GM13977 (cell line): ENCODE data around the gene USP11.
A peak's percentile ranks its signal among the peaks of the same experiment; 100 is the strongest.

Experiments
- DNase-seq: peaks from one replicate; pipeline ENCODE4 v3.0.0; 2012; ENCODE audit warnings: low spot score
- in situ Hi-C: fragments of 300-500 bp; cut with MboI; formaldehyde crosslinking; loops from one replicate; pipeline ENCODE4 v1.12.0; 2022; ENCODE audit warnings: low sequenced_read_pairs, low pct_unique_long_range_greater_than_20kb, mixed read lengths, inconsistent platforms; ENCODE audit not compliant: unreplicated experiment
- TF ChIP-seq, protein P1 (sequence below): IDR thresholded peaks from 2 replicates; pipeline ENCODE4 v1.5.1; 2012; ENCODE audit warnings: mild to moderate bottlenecking, control low read depth; ENCODE audit not compliant: insufficient read depth; ENCODE audit errors: extremely low read depth, missing control alignments

The USP11 gene

DNA sequence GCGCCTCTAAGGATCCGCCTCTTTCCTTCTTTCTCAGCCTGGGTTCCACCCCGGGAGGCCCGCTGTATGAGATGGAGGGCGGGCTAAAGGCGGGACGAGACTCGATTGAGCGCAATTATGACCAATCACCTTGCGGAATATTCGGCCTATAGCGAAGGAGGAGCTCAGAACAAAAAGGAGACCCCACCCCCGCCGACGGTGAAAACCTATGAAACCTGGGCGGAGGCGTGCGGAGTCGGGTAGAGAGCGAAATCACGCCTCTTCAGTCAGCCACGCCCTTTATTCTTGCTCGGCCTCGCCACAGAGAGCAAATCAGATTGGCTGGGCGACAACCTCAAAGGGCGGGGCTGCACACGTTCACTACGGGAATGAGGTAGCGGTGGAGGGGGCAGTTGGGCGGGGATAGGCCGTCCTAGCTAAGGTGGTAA lies 14.9 kb upstream of the USP11 start:
- in situ Hi-C loops = no loop called here
- TF ChIP-seq, protein P1, sequence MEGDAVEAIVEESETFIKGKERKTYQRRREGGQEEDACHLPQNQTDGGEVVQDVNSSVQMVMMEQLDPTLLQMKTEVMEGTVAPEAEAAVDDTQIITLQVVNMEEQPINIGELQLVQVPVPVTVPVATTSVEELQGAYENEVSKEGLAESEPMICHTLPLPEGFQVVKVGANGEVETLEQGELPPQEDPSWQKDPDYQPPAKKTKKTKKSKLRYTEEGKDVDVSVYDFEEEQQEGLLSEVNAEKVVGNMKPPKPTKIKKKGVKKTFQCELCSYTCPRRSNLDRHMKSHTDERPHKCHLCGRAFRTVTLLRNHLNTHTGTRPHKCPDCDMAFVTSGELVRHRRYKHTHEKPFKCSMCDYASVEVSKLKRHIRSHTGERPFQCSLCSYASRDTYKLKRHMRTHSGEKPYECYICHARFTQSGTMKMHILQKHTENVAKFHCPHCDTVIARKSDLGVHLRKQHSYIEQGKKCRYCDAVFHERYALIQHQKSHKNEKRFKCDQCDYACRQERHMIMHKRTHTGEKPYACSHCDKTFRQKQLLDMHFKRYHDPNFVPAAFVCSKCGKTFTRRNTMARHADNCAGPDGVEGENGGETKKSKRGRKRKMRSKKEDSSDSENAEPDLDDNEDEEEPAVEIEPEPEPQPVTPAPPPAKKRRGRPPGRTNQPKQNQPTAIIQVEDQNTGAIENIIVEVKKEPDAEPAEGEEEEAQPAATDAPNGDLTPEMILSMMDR = no peak
- DNase-seq = peak; percentile 96

DNA sequence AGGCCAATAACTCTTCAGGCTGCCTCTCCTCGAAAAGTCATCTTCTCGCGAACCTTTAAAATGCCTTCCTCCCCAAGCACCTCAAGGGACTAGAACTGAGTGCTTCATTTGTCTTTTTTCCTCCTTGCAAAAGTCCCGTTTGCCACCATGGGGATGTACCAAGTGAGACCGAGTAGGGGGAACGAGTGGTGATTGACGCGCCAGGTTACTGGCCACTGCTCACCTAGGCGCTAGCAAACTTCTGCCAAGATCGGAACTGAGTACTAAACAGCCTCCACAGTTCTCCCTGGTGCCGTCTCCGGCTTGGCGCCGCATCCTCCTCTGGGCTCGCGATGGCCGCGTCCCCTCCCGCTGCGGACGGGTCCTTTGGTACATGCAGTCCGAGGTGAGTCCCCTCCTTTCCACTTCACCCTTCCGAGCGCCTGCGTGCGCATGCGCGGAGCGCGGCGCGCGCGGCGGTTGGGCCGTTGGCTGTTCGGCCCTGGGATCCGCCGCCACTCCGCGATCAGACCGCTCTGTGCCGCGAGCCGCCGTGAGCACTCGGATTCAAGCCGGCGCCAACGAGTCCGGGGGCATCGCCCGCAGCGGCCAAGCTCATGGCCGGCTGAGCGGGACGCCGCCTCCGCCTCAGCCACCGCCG lies 14.4 kb upstream of the USP11 start, which contains the start of gene CDK16:
Gene CDK16 (plus strand): TSS at position 402 of the 640 bp plus-strand sequence. CDS start 4,877 bp downstream, outside the sequence.
- in situ Hi-C loops = no loop called here
- peak; percentile 96 for DNase-seq
- TF ChIP-seq, protein P1 = no peak

GRCh38 chrX:47218920-47219815 lies 13.6 kb upstream of the USP11 start:
- in situ Hi-C loops = no loop called here
- TF ChIP-seq, protein P1 = no peak
- DNase-seq = peak; percentile 48

DNA sequence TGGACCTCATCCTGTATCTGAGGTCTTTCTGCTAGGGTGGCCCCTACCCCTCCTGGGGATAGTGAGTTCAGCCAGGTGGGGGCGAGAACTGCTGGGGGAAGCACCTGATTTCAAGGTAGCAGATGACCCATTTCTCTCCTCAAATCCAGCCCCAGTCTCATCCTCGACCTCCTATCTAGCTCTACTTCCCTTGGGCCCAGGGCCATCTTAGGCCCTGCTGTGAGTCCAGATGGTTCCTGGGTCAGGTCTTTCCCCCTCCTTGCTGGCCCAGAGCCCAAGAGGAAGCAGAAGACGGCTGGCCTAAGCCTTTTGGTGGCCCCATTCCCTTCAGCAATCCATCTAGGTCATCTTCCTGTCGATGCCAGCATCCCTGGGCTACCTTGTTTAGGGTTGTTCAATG lies 11.1 kb upstream of the USP11 start:
- TF ChIP-seq, protein P1 = no peak
- no peak for DNase-seq
- in situ Hi-C loops = no loop called here

DNA sequence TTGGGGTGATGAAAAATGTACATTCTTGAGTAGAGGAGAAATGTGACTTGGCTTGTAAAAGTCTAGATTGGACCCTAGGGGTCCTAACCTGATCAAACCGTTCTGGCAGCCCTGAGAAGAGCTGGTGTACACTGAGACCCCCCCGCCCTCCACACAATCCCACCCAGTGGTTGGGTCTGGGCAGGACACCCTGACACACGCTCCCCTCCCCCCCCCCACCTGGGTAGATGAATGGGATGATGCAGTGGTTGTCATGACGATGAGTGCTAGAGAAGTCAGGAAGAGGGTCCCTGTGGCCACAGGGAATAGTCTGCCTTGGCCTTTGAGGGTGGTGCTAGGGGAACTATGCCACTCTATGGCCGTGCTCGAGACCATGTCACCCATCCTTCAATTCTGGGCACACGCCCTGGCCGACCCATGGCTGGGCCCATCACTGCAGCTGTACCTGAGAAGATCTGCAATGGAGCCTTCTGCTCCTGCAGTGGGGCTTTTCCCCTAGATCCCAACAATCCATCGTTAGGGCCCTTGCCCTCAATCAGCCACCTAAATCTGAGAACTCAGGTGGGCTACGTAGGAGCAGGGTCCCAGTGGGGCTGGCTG lies 10.0 kb upstream of the USP11 start:
- no peak for DNase-seq
- in situ Hi-C loops = no loop called here
- TF ChIP-seq, protein P1 = no peak

- in situ Hi-C loops = no loop called here
- TF ChIP-seq, protein P1 = no peak
- DNase-seq = no peak
Measured at GRCh38 chrX:47223476-47224250, 9.1 kb upstream of the USP11 start.
